Measurements from ENCODE around the gene LRRC14B. TPM values are rescaled to one million over a fixed set of nuclear protein-coding genes. Genes with fewer than 3 reads are reported as not detected.

Gene LRRC14B
- polyA plus RNA-seq, 3 donors, result not detected

DNA sequence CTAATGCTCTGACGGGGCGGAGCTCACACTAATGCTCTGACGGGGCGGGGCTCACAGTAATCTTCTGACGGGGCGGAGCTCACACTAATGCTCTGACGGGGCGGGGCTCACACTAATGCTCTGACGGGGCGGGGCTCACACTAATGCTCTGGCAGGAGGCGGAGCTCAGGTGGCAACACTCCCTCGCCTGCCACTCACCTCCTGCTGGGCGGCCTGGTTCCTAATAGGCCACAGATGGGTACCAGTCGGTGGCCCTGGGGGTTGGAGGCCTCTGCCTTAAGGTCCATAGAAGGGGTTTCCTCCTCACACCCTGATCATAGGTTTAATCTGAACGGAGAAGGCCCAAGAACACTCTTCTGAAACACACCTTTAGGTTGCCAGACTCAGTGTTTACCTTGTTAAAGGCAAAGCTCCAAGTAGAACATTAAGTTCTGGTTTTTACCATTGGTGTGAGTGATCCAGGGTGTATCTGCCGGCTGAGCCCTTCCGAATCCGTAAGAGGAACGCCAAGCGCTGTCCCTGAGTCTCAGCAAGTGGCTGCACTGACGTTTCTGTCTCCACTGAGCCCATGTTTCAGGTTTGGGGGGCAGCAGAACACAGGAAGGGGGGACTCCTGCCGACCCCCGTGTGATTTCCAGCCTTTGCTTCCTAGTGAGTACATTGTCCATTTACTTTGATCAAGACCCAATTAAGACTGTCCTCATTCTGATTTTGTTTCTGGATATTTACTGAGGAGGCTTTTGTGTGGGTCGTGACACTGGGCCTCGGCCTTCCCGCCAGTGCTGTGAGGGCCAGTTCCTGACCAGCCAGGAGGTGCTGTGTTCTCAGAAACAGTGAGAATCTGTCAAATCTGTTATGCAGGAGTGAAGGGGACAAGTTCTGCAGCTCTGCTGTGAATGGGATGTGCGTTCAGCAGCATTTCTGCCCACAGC is 24.6 kb upstream of the LRRC14B start:
- Histone ChIP-seq H4K20me1 (ENCODE audit: insufficient read depth, low read length) (no peaks in the 10 kb centered on the region), H3K4me3 (replicated peaks in 1 of 3; ENCODE audit: low read depth in 2 of 3, low read length in 3 of 3) (no peak overlapping the region), H3K9me3 (replicated peaks in 1 of 2; ENCODE audit: control insufficient read depth in 1 of 2, insufficient read depth in 1 of 2, low read length in 2 of 2) (peaks cover 0 to 7% of the 10 kb centered on the region in 2 donors), H3K36me3 (replicated peaks in 1 of 2; ENCODE audit: control insufficient read depth in 1 of 2, insufficient read depth in 2 of 2, low read length in 2 of 2) (no peaks in the 10 kb centered on the region), H3K27ac (ENCODE audit: low read depth in 1 of 2, low read length in 2 of 2) (no peak overlapping the region), H3K9ac (ENCODE audit: insufficient read depth, low read length, poor library complexity, severe bottlenecking) (no peak overlapping the region), H3K4me2 (replicated peaks; ENCODE audit: extremely low read depth, low read length, poor library complexity, severe bottlenecking) (no peak overlapping the region), H2AFZ (ENCODE audit: insufficient read depth, low read depth, low read length, poor library complexity, severe bottlenecking) (no peak overlapping the region), H3K4me1 (ENCODE audit: control insufficient read depth in 1 of 2, insufficient read depth in 2 of 2, low read length in 2 of 2) (no peaks in the 10 kb centered on the region), H3K79me2 (ENCODE audit: insufficient read depth, low read length) (no peaks in the 10 kb centered on the region), H3K27me3 (ENCODE audit: control insufficient read depth in 2 of 2, insufficient read depth in 2 of 2, low read length in 2 of 2) (no peaks in the 10 kb centered on the region)
- Mint-ChIP-seq H3K27me3 (ENCODE audit: low read depth in 3 of 3) (no peaks in the 10 kb centered on the region), H3K4me3 (no peak overlapping the region), H3K9me3 (peaks cover 3 to 14% (median 6%) of the 10 kb centered on the region in 7 donors), H3K36me3 (no peaks in the 10 kb centered on the region), H3K4me1 (no peaks in the 10 kb centered on the region), H3K27ac (no peak overlapping the region)
- 94% methylated on average over 14 of the region's 27 CpGs for WGBS (ENCODE audit: insufficient coverage)
- intact Hi-C loops (cut with micrococcal nuclease), result no loop called here
- TF ChIP-seq, protein P1, sequence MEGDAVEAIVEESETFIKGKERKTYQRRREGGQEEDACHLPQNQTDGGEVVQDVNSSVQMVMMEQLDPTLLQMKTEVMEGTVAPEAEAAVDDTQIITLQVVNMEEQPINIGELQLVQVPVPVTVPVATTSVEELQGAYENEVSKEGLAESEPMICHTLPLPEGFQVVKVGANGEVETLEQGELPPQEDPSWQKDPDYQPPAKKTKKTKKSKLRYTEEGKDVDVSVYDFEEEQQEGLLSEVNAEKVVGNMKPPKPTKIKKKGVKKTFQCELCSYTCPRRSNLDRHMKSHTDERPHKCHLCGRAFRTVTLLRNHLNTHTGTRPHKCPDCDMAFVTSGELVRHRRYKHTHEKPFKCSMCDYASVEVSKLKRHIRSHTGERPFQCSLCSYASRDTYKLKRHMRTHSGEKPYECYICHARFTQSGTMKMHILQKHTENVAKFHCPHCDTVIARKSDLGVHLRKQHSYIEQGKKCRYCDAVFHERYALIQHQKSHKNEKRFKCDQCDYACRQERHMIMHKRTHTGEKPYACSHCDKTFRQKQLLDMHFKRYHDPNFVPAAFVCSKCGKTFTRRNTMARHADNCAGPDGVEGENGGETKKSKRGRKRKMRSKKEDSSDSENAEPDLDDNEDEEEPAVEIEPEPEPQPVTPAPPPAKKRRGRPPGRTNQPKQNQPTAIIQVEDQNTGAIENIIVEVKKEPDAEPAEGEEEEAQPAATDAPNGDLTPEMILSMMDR (IDR thresholded peaks at IDR 0.05), result no peak
- DNase-seq, result no peak

DNA sequence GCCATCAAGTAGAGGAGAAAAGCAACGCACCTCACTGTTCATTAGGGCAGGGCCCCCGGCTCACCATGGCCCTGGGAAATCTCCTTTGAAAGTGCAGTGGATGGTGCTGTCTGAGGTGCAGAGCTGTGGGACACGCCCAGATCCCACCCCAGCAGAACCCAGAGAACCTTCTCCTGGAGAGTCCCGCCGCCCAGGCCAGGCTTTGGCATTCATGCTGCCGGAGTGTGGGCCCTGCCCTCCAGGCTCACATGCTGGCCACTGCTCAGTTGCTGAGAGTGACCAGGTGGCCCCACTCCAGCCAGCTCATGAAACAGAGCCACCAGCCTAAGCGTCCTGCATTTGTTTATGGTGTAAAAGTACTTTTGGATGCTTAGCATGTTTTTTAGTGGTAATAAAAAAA is 23.8 kb upstream of the LRRC14B start:
- H3K4me3 Mint-ChIP-seq, result no peak overlapping the region

More for the DNA sequence above, 23.8 kb upstream of the LRRC14B start:
- TF ChIP-seq, protein P1 (IDR thresholded peaks at IDR 0.05), result no peak
- no peaks in the 10 kb centered on the region for H4K20me1 ChIP-seq (ENCODE audit: insufficient read depth, low read length)
- no peaks in the 10 kb centered on the region for H3K27me3 ChIP-seq (ENCODE audit: control insufficient read depth in 2 of 2, insufficient read depth in 2 of 2, low read length in 2 of 2)
- H3K27ac Mint-ChIP-seq, result no peak overlapping the region
- no peak overlapping the region for H2AFZ ChIP-seq (ENCODE audit: insufficient read depth, low read depth, low read length, poor library complexity, severe bottlenecking)
- no peak overlapping the region for H3K9ac ChIP-seq (ENCODE audit: insufficient read depth, low read length, poor library complexity, severe bottlenecking)
- H3K4me1 ChIP-seq (ENCODE audit: control insufficient read depth in 1 of 2, insufficient read depth in 2 of 2, low read length in 2 of 2), result no peaks in the 10 kb centered on the region
- H3K4me1 Mint-ChIP-seq, result no peaks in the 10 kb centered on the region
- no peak overlapping the region for H3K4me2 ChIP-seq (replicated peaks; ENCODE audit: extremely low read depth, low read length, poor library complexity, severe bottlenecking)
- no peak overlapping the region for H3K4me3 ChIP-seq (replicated peaks in 1 of 3; ENCODE audit: low read depth in 2 of 3, low read length in 3 of 3)
- 80% methylated on average over 1 of the region's 7 CpGs for WGBS (ENCODE audit: insufficient coverage)
- H3K79me2 ChIP-seq (ENCODE audit: insufficient read depth, low read length), result no peaks in the 10 kb centered on the region
- H3K36me3 Mint-ChIP-seq, result no peaks in the 10 kb centered on the region
- H3K27ac ChIP-seq (ENCODE audit: low read depth in 1 of 2, low read length in 2 of 2), result no peak overlapping the region
- H3K36me3 ChIP-seq (replicated peaks in 1 of 2; ENCODE audit: control insufficient read depth in 1 of 2, insufficient read depth in 2 of 2, low read length in 2 of 2), result no peaks in the 10 kb centered on the region
- H3K9me3 Mint-ChIP-seq, result peaks cover 3 to 14% (median 6%) of the 10 kb centered on the region in 7 donors
- peaks cover 0 to 7% of the 10 kb centered on the region in 2 donors for H3K9me3 ChIP-seq (replicated peaks in 1 of 2; ENCODE audit: control insufficient read depth in 1 of 2, insufficient read depth in 1 of 2, low read length in 2 of 2)
- H3K27me3 Mint-ChIP-seq (ENCODE audit: low read depth in 3 of 3), result no peaks in the 10 kb centered on the region
- intact Hi-C loops (cut with micrococcal nuclease), result no loop called here
- DNase-seq, result no peak

Measured in CD14-positive monocyte (primary cell).